Heart left ventricle (tissue), 13 donors: ENCODE data around the gene ZNF85.

ENCODE experiments used
- CTCF ChIP-seq, 12 donors: fragments of 200-600 bp; sonication (generic) in 4 of 12; IDR thresholded peaks; one replicate each; pipeline versions ENCODE4 v1.5.0 to v1.8.0; 2018 to 2022; ENCODE audit warnings: antibody characterized with exemption in 12 of 12, mild to moderate bottlenecking in 5 of 12
- POLR2A ChIP-seq, 2 donors: fragments of 450-650 bp; IDR thresholded peaks; one replicate each; pipeline ENCODE4 v1.6.1; 2017; ENCODE audit warnings: antibody characterized with exemption in 2 of 2, mild to moderate bottlenecking in 2 of 2, moderate library complexity in 2 of 2
- donor health status: ischemic (EF 13 %, LVEDD 7.1; RV severe dilation, severe dysfunction).
- donor health status: DM: no; HTN: yes; CAD: no.
- donor health status: DM: no; HTN: no; CAD: no.
- donor health status: ischemic (EF 25% LVEDD 6.9; RV normal size, moderate dysfunction).
- donor health status: ischemic (EF 25% LVEDD 5.7; RV mildly dilated, moderate dysfunction).
- donor health status: ischemic (EF 35%, LVEDD 5.7; RV mildly dilated, moderate dysfunction).
- donor health status: nonischemic (EF 11% LVEDD 7.7; RV severe dilation, severe dysfunction).
- donor health status: DM: yes; HTN: yes; CAD: no.
- donor health status: PGD.
- donor health status: ischemic (EF 29% LVEDD 5.4; RV normal size, mild dysfunction).
- donor health status: nonischemic (EF 23%, LVEDD 6.1; RV moderate dilation, normal function).

GRCh38 chr19:20928371-20928770, 5.3 kb downstream of the ZNF85 start:
- TF ChIP-seq CTCF (IDR thresholded peaks at IDR 0.05) (no peak), POLR2A (IDR thresholded peaks at IDR 0.05) (no peak)
